Subcutaneous adipose tissue (tissue), 4 donors: ENCODE measurements around the gene TRIM24. TPM values are rescaled to one million over a fixed set of nuclear protein-coding genes. Genes with fewer than 3 reads are reported as not detected.

Source experiments
- CTCF ChIP-seq: fragments of 450-650 bp; IDR thresholded peaks from one replicate; pipeline ENCODE4 v1.5.1; 2016; ENCODE audit warnings: low read depth, mild to moderate bottlenecking, control low read depth, antibody characterized with exemption, moderate library complexity
- small RNA-seq: library from RNA; depleted of rRNA; stranded (forward); fragments of <200 nt; gene quantifications from one replicate; pipeline ENCODE3, GENCODE V24; 2016
- total RNA-seq, 4 donors: library from RNA; depleted of rRNA; stranded (reverse); fragments of >200 nt; gene quantifications; one replicate each; pipeline ENCODE4 v1.1.0, GENCODE V29; 2016

Gene TRIM24
- total RNA-seq, 4 donors from 2014 or later = 11.7 to 18.8 (median 15.7) TPM

GRCh38 chr7:138627361-138627760 lies 167.3 kb downstream of the TRIM24 start:
- TF ChIP-seq CTCF = no peak

- no peak for TF ChIP-seq CTCF
Measured at GRCh38 chr7:138630059-138630610, 170.1 kb downstream of the TRIM24 start.

GRCh38 chr7:138632384-138632783 lies 172.3 kb downstream of the TRIM24 start:
- no peak for TF ChIP-seq CTCF

GRCh38 chr7:138632826-138633602 lies 173.0 kb downstream of the TRIM24 start:
- no peak for TF ChIP-seq CTCF

Small RNAs within 50 kb of the gene (small RNA-seq; reads per million reads assigned to genes)
- gene RF00561 = not detected

Other genes with a start within 250 kb of the TRIM24 start
- not detected for gene SVOPL, start 241.1 kb downstream of the TRIM24 start, total RNA-seq